HCT116 (cell line): Measurements from ENCODE around the gene HIRA.

ENCODE experiments used
- EZH2 ChIP-seq: fragments of 200-600 bp; sonication (generic); IDR thresholded peaks from 2 replicates; pipeline ENCODE4 v1.6.1; 2017; ENCODE audit warnings: antibody characterized with exemption, mixed run types
- FOSL1 ChIP-seq: IDR thresholded peaks from 2 replicates; pipeline ENCODE4 v1.6.1; 2012; ENCODE audit warnings: low read depth
- JUND ChIP-seq: IDR thresholded peaks from 2 replicates; pipeline ENCODE4 v1.6.1; 2012
- POLR2A ChIP-seq: IDR thresholded peaks from 2 replicates; pipeline ENCODE4 v1.7.0; 2011; ENCODE audit warnings: borderline replicate concordance; ENCODE audit not compliant: insufficient read depth, insufficient read length; ENCODE audit errors: extremely low read depth
- POLR2AphosphoS5 ChIP-seq: IDR thresholded peaks from 2 replicates; pipeline ENCODE4 v1.6.1; 2011; ENCODE audit warnings: mild to moderate bottlenecking, low read depth, low read length, moderate library complexity
- SIN3A ChIP-seq: IDR thresholded peaks from 2 replicates; pipeline ENCODE4 v1.6.1; 2012; ENCODE audit warnings: low read depth
- SP1 ChIP-seq: IDR thresholded peaks from 2 replicates; pipeline ENCODE4 v1.6.1; 2012; ENCODE audit warnings: low read depth
- YY1 ChIP-seq: IDR thresholded peaks from 2 replicates; pipeline ENCODE4 v1.6.1; 2011; ENCODE audit warnings: low read length, low read depth, moderate library complexity, mild to moderate bottlenecking; ENCODE audit not compliant: insufficient replicate concordance; ENCODE audit errors: extremely low read depth
- TF ChIP-seq, protein P1 (sequence below), 3 experiments: fragments of 200-600 bp in 1 of 3; sonication (generic) in 1 of 3; IDR thresholded peaks in 2 of 3; conservative IDR thresholded peaks in 1 of 3; 2 replicates each; pipeline ENCODE4 v1.5.1; 2012 to 2017; ENCODE audit warnings: low read depth in 2 of 3, low read length in 2 of 3, antibody characterized with exemption in 1 of 3, borderline replicate concordance in 1 of 3, control low read depth in 1 of 3, mild to moderate bottlenecking in 1 of 3, mixed read lengths in 1 of 3, mixed run types in 1 of 3, moderate library complexity in 1 of 3; ENCODE audit not compliant: insufficient read depth in 1 of 3
- TF ChIP-seq, protein P2 (sequence below): IDR thresholded peaks from 2 replicates; pipeline ENCODE4 v1.6.1; 2011; ENCODE audit warnings: mild to moderate bottlenecking, low read length, moderate library complexity; ENCODE audit not compliant: insufficient replicate concordance; ENCODE audit errors: extremely low read depth

DNA sequence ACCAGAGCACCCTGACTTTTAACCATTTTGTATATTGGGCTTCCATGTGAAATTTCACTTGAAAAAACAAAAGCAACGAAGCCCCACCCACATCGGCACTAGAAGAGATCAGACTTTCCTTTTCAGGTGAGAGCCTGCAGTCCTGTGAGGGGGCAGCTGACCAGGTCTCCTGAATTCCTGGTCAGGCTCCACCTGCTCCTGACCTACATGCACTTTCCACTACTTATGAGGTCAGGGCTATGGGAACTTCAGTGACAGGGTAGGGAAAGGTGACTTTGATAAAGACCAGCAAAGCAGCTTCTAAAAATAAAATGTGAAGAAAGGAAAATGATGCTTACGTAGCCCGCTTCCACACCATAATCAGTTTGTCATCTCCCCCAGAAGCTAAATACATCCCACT is 24.7 kb downstream of the HIRA start:
- TF ChIP-seq, protein P1, sequence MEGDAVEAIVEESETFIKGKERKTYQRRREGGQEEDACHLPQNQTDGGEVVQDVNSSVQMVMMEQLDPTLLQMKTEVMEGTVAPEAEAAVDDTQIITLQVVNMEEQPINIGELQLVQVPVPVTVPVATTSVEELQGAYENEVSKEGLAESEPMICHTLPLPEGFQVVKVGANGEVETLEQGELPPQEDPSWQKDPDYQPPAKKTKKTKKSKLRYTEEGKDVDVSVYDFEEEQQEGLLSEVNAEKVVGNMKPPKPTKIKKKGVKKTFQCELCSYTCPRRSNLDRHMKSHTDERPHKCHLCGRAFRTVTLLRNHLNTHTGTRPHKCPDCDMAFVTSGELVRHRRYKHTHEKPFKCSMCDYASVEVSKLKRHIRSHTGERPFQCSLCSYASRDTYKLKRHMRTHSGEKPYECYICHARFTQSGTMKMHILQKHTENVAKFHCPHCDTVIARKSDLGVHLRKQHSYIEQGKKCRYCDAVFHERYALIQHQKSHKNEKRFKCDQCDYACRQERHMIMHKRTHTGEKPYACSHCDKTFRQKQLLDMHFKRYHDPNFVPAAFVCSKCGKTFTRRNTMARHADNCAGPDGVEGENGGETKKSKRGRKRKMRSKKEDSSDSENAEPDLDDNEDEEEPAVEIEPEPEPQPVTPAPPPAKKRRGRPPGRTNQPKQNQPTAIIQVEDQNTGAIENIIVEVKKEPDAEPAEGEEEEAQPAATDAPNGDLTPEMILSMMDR (IDR thresholded peaks at IDR 0.05 in 2 of 3, conservative IDR thresholded peaks at IDR 0.05 in 1 of 3; ENCODE audit: borderline replicate concordance in 1 of 3, insufficient read depth in 1 of 3, low read depth in 2 of 3, low read length in 2 of 3), result no peak
- no peak for TF ChIP-seq JUND
- no peak for TF ChIP-seq FOSL1
- no peak for TF ChIP-seq SIN3A
- TF ChIP-seq EZH2, result no peak
- no peak for TF ChIP-seq YY1
- no peak for TF ChIP-seq SP1
- TF ChIP-seq POLR2AphosphoS5, result no peak
- TF ChIP-seq, protein P2, sequence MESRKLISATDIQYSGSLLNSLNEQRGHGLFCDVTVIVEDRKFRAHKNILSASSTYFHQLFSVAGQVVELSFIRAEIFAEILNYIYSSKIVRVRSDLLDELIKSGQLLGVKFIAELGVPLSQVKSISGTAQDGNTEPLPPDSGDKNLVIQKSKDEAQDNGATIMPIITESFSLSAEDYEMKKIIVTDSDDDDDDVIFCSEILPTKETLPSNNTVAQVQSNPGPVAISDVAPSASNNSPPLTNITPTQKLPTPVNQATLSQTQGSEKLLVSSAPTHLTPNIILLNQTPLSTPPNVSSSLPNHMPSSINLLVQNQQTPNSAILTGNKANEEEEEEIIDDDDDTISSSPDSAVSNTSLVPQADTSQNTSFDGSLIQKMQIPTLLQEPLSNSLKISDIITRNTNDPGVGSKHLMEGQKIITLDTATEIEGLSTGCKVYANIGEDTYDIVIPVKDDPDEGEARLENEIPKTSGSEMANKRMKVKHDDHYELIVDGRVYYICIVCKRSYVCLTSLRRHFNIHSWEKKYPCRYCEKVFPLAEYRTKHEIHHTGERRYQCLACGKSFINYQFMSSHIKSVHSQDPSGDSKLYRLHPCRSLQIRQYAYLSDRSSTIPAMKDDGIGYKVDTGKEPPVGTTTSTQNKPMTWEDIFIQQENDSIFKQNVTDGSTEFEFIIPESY, result no peak
- no peak for TF ChIP-seq POLR2A
